ENCODE measurements around the gene ITIH4.

- no peak for TF ChIP-seq CTCF (IDR thresholded peaks at IDR 0.05)
- TF ChIP-seq EZH2 (IDR thresholded peaks at IDR 0.05; ENCODE audit: borderline replicate concordance, insufficient read depth, low read depth, low read length, poor library complexity, severe bottlenecking): no peak
Measured at GRCh38 chr3:52790337-52790736, 40.1 kb downstream of the ITIH4 start.

All from B cell (primary cell).